GM23248 (cell line): ENCODE measurements around the gene BCO2.

Experiments
- EZH2 ChIP-seq: fragments of 200-600 bp; sonication (generic); IDR thresholded peaks from 2 replicates; pipeline ENCODE4 v1.6.1; 2018; ENCODE audit warnings: antibody characterized with exemption, mild to moderate bottlenecking; ENCODE audit not compliant: insufficient read depth, poor library complexity, severe bottlenecking
- EZH2phosphoT487 ChIP-seq: fragments of 200-600 bp; sonication (generic); IDR thresholded peaks from 2 replicates; pipeline ENCODE4 v1.6.1; 2018; ENCODE audit warnings: antibody characterized with exemption, moderate library complexity, mild to moderate bottlenecking, low read depth; ENCODE audit not compliant: insufficient read depth

DNA sequence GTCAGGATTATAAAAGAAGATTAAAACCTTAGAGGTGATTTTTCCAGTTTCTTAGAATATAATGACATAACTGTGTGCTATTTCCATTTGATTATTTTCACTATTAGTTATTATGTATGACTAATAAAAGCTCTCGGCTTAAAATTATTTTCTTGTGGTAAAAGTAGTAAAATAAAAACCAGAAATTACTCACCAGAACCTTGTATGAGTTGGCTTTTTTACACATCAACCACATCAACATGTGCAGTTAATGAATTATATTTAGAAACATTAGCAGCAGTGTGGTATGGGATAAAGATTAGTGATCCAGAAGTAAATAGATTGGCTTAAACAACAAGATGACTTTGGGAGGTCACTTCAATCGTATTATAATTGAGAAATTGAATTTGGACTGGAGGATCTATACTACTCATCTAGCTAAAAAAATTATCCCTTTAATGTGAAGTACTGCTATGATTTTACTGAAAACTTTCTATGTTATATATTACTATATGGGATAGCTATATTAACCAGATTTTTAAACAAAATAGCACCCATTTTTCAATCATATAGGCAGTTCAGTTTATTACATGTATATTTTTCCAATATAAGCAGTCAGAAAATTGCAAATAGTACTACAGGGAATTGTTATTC, 2.8 kb upstream of the BCO2 start:
- TF ChIP-seq EZH2 (no peak), EZH2phosphoT487 (0 out of 2 replicates have a peak, but pooled peaks have one; percentile 42)
